BLaER1 treated with 17β-estradiol and CSF1 and Interleukin-3, amounts not matched to agents 10 nM and 100 nM (cell line): ENCODE measurements around the gene CD86.

Source experiments
- H3K27ac ChIP-seq, 11 experiments: shearing (Covaris generic); formaldehyde crosslinking; 2 replicates each; pipeline ENCODE4 v1.8.1; 2022
- H3K27me3 ChIP-seq, 11 experiments: shearing (Covaris generic); formaldehyde crosslinking; 2 replicates each; pipeline ENCODE4 v1.8.1; 2022
- H3K36me3 ChIP-seq, 11 experiments: shearing (Covaris generic); formaldehyde crosslinking; 2 replicates each; pipeline ENCODE4 v1.8.1; 2022
- H3K4me1 ChIP-seq, 10 experiments: shearing (Covaris generic); formaldehyde crosslinking; 2 replicates each; pipeline ENCODE4 v1.8.1; 2022
- H3K4me2 ChIP-seq, 11 experiments: shearing (Covaris generic); formaldehyde crosslinking; 2 replicates each; pipeline ENCODE4 v1.8.1; 2022
- H3K4me3 ChIP-seq, 10 experiments: shearing (Covaris generic); formaldehyde crosslinking; 2 replicates each; pipeline ENCODE4 v1.8.1; 2022
- H3K9ac ChIP-seq, 11 experiments: shearing (Covaris generic); formaldehyde crosslinking; 2 replicates each; pipeline ENCODE4 v1.8.1; 2022
- H3K9me3 ChIP-seq, 11 experiments: shearing (Covaris generic); formaldehyde crosslinking; replicated peaks in 1 of 11; 2 replicates each; pipeline ENCODE4 v1.8.1; 2022
- H4K20me1 ChIP-seq, 11 experiments: shearing (Covaris generic); formaldehyde crosslinking; 2 replicates each; pipeline ENCODE4 v1.8.1; 2022
- Cebpa-rat ChIP-seq, 11 experiments: shearing (Covaris generic); IDR thresholded peaks; 2 replicates each; pipeline ENCODE4 v1.8.1; 2022

The CD86 gene

DNA sequence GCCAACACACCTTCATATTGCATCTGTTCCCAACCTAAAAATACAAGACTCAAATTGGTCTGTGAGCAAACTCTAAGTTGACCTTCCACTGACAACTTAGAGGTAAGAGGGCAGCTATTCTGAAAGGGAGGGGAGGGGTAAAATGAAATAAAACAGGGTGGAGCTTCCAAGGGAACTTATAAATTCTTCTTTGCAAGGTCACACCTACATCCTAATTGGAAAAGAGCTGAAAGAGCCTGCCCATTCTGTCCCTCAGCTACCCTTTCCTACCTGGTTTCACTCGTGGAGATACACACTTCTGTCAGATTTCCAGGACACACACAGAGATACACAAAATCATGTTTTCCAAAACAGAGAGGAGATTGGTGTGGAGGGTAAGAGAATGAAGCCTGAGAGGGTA lies 34.1 kb upstream of the CD86 start:
- Histone ChIP-seq H4K20me1 (no peaks in the 10 kb centered on the region), H3K4me3 (no peak overlapping the region), H3K36me3 (no peaks in the 10 kb centered on the region), H3K27ac (no peak overlapping the region), H3K27me3 (peaks cover 0 to 13% (median 8%) of the 10 kb centered on the region in 11 experiments; a peak in 17 of 22 replicates), H3K4me1 (peaks cover 0 to 17% (median 6%) of the 10 kb centered on the region in 10 experiments; a peak in 12 of 20 replicates), H3K4me2 (no peak overlapping the region), H3K9ac (no peak overlapping the region), H3K9me3 (peaks cover 4 to 23% (median 16%) of the 10 kb centered on the region in 11 experiments; a peak in 20 of 22 replicates)
- TF ChIP-seq Cebpa-rat (IDR thresholded peaks at IDR 0.05): no peak

DNA sequence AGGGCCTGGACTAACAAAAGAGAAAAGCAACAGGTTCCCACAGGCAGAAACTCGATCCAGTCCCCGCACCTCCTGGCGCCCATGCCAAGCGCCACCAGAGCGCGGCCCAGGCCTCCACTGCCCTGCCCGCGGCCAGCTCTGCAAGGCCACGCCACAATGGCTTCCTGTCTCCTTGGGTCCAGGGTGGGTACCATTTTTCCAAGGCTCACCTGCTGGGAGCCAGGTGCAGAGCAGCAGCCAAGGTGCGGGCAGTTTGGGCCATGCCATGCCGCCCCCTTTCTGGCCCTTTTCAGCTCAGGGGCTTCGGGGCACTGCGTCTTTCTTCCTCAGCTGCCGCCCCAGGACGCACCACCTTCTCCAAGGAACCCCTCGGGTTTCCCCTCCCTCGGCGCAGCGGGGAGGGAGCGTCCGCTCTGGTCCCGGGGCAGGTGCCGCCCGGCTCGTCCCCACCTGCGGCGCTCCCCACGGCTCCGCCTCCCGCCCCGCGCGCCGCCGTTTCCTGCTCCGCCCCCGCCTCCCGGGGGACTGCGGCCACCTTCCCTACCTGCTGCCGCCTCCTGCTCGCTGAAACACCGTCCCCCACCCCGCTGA lies 33.3 kb upstream of the CD86 start, which contains the start of gene ILDR1:
Gene ILDR1 (minus strand): TSS at position 437 of the 591 bp plus-strand sequence. CDS start 170 bp downstream, at position 267.
- Histone ChIP-seq H3K9ac (peak within 1 kb of the TSS in 2 of 11 experiments; percentile 25 to 56; a peak in 2 of 22 replicates), H4K20me1 (no peaks in the 10 kb centered on the region), H3K4me2 (peak within 1 kb of the TSS; percentile 53 to 73 (median 64)), H3K36me3 (no peaks in the 10 kb centered on the region), H3K4me3 (peak within 1 kb of the TSS in 5 of 10 experiments; percentile 23 to 60 (median 46); a peak in 10 of 20 replicates), H3K9me3 (peaks cover 3 to 19% (median 10%) of the 10 kb centered on the region in 11 experiments; a peak in 17 of 22 replicates), H3K27ac (no peak within 1 kb of the TSS), H3K4me1 (peaks cover 0 to 17% (median 6%) of the 10 kb centered on the region in 10 experiments; a peak in 12 of 20 replicates), H3K27me3 (peaks cover 0 to 13% (median 8%) of the 10 kb centered on the region in 11 experiments; a peak in 17 of 22 replicates)
- TF ChIP-seq Cebpa-rat (IDR thresholded peaks at IDR 0.05): no peak

DNA sequence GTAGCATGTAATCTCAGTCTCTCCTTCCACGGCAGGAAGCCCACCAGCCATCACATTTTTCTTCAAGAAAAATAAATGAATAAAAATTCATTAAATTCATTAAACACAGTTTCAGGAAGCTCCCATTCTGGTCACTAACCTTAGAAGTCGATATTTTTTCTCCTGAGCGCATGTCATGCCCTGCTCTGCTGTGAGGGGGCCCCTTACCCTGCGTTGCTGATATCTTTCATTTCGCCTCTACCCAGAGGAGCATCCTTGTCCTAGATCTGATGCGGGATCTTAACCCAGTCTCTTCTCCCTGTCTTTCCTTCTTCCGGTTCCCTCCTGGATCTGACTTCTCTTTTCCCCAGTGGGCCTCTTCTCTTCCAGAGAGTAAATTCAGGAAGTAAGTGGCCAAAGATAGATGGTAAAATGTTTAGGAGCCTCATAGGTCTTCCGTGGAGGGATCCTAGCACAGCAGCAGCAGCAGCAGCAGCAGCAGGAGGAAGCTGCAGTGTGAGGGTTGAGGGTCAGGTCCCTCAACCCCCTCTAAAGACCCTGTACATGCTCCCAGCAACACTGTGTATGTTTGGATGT lies 31.7 kb upstream of the CD86 start:
- peak overlapping the region in 2 of 11 experiments; percentile 23 to 30; a peak in 2 of 22 replicates for H3K4me2 ChIP-seq

DNA sequence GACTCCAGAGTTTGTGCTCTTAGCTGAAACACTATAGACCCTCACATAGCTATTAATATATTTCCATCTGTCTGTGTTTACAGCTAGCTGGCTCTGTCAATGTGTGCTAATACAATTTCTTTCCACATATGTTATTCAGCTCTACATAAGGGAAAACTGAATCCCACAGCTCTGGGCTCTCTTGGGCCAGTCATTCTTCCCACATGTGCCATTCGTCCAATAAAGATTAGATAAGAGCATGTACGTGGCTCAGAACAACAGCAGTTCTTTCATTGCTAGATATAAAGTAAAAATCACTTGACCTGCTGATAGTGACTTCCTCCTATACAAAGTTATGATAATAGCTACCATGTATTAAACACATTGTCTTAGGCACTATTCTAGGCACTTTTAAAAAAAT lies 30.4 kb upstream of the CD86 start:
- H3K4me1 ChIP-seq: peaks cover 0 to 17% (median 6%) of the 10 kb centered on the region in 10 experiments; a peak in 12 of 20 replicates
- no peak overlapping the region for H3K27ac ChIP-seq
- H3K4me2 ChIP-seq: peak overlapping the region in 1 of 11 experiments; percentile 21; a peak in 1 of 22 replicates
- H3K4me3 ChIP-seq: no peak overlapping the region
- no peak for TF ChIP-seq Cebpa-rat (IDR thresholded peaks at IDR 0.05)
- H3K9me3 ChIP-seq: peaks cover 0 to 19% (median 10%) of the 10 kb centered on the region in 11 experiments; a peak in 15 of 22 replicates
- no peak overlapping the region for H3K9ac ChIP-seq
- no peaks in the 10 kb centered on the region for H3K36me3 ChIP-seq
- H4K20me1 ChIP-seq: no peaks in the 10 kb centered on the region
- peaks cover 0 to 13% (median 8%) of the 10 kb centered on the region in 11 experiments; a peak in 17 of 22 replicates for H3K27me3 ChIP-seq

More for the DNA sequence above, 31.7 kb upstream of the CD86 start:
- Histone ChIP-seq H3K9me3 (peaks cover 0 to 19% (median 10%) of the 10 kb centered on the region in 11 experiments; a peak in 15 of 22 replicates), H3K36me3 (no peaks in the 10 kb centered on the region), H4K20me1 (no peaks in the 10 kb centered on the region), H3K27ac (no peak overlapping the region), H3K4me1 (peaks cover 0 to 17% (median 6%) of the 10 kb centered on the region in 10 experiments; a peak in 12 of 20 replicates), H3K4me3 (no peak overlapping the region), H3K9ac (no peak overlapping the region), H3K27me3 (peaks cover 0 to 13% (median 8%) of the 10 kb centered on the region in 11 experiments; a peak in 17 of 22 replicates)
- no peak for TF ChIP-seq Cebpa-rat (IDR thresholded peaks at IDR 0.05)

DNA sequence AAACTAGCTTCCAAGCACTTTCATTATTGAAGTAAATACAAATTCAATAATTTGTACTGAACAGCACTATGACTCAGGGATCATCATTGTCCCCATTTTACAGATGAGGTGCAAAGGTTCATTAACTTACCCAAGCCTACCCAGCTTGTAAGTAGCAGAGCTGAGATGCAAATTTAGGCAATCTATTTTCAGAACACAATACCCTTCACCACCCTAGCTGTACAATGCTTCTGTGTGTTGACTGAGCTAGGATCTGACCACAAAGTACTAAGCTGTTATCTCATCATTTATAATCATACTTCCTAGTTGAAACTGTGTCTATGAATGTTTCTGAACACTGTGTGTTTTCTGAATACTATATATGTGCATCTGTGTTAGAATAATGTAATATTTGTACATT lies 29.9 kb upstream of the CD86 start:
- Histone ChIP-seq H3K27me3 (peaks cover 0 to 13% (median 8%) of the 10 kb centered on the region in 11 experiments; a peak in 17 of 22 replicates), H4K20me1 (no peaks in the 10 kb centered on the region), H3K9ac (no peak overlapping the region), H3K9me3 (peaks cover 0 to 19% (median 10%) of the 10 kb centered on the region in 11 experiments; a peak in 15 of 22 replicates), H3K36me3 (no peaks in the 10 kb centered on the region), H3K4me1 (peaks cover 4 to 17% (median 8%) of the 10 kb centered on the region in 10 experiments; a peak in 16 of 20 replicates), H3K27ac (no peak overlapping the region), H3K4me3 (no peak overlapping the region), H3K4me2 (peak overlapping the region in 2 of 11 experiments; percentile 21 to 48; a peak in 3 of 22 replicates)
- TF ChIP-seq Cebpa-rat (IDR thresholded peaks at IDR 0.05): no peak

DNA sequence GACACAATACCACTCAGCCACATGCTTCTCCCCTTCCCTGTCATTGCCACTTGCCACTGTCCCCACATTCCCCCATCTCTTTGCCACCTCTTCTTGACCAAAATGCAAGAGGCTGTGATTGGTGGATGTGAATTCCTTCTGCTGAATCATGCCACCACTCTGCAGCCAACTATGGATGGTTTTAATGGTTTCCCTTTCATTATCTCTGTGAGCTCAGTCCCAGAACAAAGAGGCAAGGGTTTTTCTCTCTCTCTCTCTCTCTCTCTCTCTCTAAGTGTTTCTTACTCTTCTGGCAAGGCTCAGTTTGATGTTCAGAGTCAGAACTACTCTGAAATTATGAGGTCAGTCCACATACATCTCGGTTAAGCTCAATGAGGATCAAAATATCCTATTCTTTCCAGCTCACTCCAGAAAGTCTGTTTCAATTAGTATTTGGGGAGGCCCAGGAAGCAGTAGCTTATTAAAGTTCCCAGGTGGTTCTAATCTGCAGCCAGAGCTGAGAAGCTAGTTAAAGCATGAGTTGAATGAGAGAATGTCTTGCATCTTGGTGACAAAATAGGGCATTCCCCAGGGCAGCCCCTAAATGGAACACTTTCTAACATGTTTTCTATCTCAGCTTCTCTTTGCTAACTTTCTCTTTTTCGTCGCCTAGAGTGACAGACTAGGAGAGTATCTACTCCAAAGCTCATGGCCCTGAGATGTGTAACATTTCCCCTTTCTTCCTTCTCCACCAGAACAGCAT lies 24.6 kb upstream of the CD86 start:
- H3K9me3 ChIP-seq: peaks cover 10 to 38% (median 16%) of the 10 kb centered on the region in 11 experiments
- no peak overlapping the region for H3K9ac ChIP-seq
- H3K27ac ChIP-seq: peak overlapping the region in 8 of 11 experiments; percentile 11 to 56 (median 32); a peak in 10 of 22 replicates
- no peak for TF ChIP-seq Cebpa-rat (IDR thresholded peaks at IDR 0.05)
- H3K27me3 ChIP-seq: no peaks in the 10 kb centered on the region
- H3K36me3 ChIP-seq: no peaks in the 10 kb centered on the region
- peaks cover 0 to 26% (median 0%) of the 10 kb centered on the region in 10 experiments; a peak in 8 of 20 replicates for H3K4me1 ChIP-seq
- H3K4me2 ChIP-seq: peak overlapping the region in 6 of 11 experiments; percentile 13 to 47 (median 44); a peak in 11 of 22 replicates
- no peaks in the 10 kb centered on the region for H4K20me1 ChIP-seq
- no peak overlapping the region for H3K4me3 ChIP-seq

DNA sequence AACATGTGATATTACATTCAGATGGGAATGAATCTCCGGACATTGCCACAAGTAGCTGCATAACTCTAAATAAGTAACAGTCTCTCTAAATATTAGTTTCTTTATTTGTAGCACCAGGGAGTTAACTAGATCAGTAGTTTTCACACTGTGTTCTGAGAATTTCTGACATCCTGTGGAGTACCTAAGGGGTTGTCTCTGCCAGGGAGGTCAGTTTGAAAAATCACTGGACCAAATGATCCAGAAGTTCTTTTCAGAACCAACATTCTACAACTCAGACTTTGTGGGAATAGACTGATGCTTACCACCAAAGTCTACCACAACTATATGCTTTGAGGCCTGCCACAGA lies 24.1 kb upstream of the CD86 start:
- peaks cover 0 to 27% (median 0%) of the 10 kb centered on the region in 10 experiments; a peak in 8 of 20 replicates for H3K4me1 ChIP-seq
- no peak for TF ChIP-seq Cebpa-rat (IDR thresholded peaks at IDR 0.05)
- H4K20me1 ChIP-seq: no peaks in the 10 kb centered on the region
- peaks cover 16 to 43% (median 22%) of the 10 kb centered on the region in 11 experiments for H3K9me3 ChIP-seq
- H3K4me2 ChIP-seq: peak overlapping the region in 1 of 11 experiments; percentile 46; a peak in 1 of 22 replicates
- H3K27ac ChIP-seq: peak overlapping the region in 5 of 11 experiments; percentile 11 to 56 (median 32); a peak in 6 of 22 replicates
- no peaks in the 10 kb centered on the region for H3K27me3 ChIP-seq
- no peaks in the 10 kb centered on the region for H3K36me3 ChIP-seq
- no peak overlapping the region for H3K4me3 ChIP-seq
- H3K9ac ChIP-seq: no peak overlapping the region

DNA sequence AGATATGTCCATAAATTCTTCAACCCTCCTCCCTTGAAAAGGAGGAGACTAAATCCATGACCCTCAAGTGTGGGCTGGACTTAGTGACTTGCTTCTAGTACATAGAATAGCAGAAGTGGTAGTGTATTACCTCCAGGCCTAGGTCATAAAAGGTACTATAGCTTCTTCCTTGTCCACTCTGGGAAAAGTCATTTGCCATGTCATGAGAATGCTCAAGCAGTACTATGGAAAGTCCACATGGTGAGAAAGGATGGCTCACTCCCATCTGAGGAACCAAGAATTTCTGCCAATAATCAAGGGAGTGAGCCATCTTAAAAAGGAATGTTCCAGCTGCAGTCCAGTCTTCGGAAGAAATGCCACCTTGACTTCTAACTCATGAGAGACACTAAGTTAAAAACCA lies 22.6 kb upstream of the CD86 start:
- Histone ChIP-seq H3K36me3 (peaks cover 0 to 8% (median 0%) of the 10 kb centered on the region in 11 experiments; a peak in 3 of 22 replicates), H3K4me2 (peak overlapping the region in 2 of 11 experiments; percentile 36 to 52; a peak in 4 of 22 replicates), H3K9ac (no peak overlapping the region), H3K27me3 (no peaks in the 10 kb centered on the region), H3K27ac (no peak overlapping the region), H3K9me3 (peaks cover 30 to 55% (median 36%) of the 10 kb centered on the region in 11 experiments), H3K4me1 (peaks cover 0 to 27% (median 0%) of the 10 kb centered on the region in 10 experiments; a peak in 8 of 20 replicates), H3K4me3 (no peak overlapping the region), H4K20me1 (no peaks in the 10 kb centered on the region)
- TF ChIP-seq Cebpa-rat (IDR thresholded peaks at IDR 0.05): no peak
